Cardiac muscle cell (in vitro differentiated cells and primary cell): Measurements from ENCODE around the gene TUBGCP4. TPM values are rescaled to one million over a fixed set of nuclear protein-coding genes. Genes with fewer than 3 reads are reported as not detected.

Experiments
- DNase-seq, 2 donors: peaks; one replicate each; pipeline versions ENCODE4 v3.0.0 to v3.0.0-alpha.2; 2010 to 2017; ENCODE audit warnings: low read depth in 1 of 2, low spot score in 1 of 2
- H3K27ac ChIP-seq: fragments of 200-600 bp; sonication (generic); 2 replicates; pipeline ENCODE4 v1.5.1; 2016
- H3K27me3 ChIP-seq: fragments of 200-600 bp; sonication (generic); 2 replicates; pipeline ENCODE4 v1.6.0; 2016; ENCODE audit warnings: control low read depth
- H3K36me3 ChIP-seq: fragments of 200-600 bp; sonication (generic); 2 replicates; pipeline ENCODE4 v1.5.1; 2016; ENCODE audit warnings: control low read depth
- H3K4me1 ChIP-seq: fragments of 200-600 bp; sonication (generic); 2 replicates; pipeline ENCODE4 v1.8.1; 2017; ENCODE audit warnings: low read depth, mild to moderate bottlenecking, mixed run types
- H3K4me3 ChIP-seq: fragments of 200-600 bp; sonication (generic); 2 replicates; pipeline ENCODE4 v1.5.1; 2016; ENCODE audit warnings: mild to moderate bottlenecking
- H3K9me3 ChIP-seq: fragments of 200-600 bp; sonication (generic); 2 replicates; pipeline ENCODE4 v1.5.1; 2017; ENCODE audit warnings: low read depth, mild to moderate bottlenecking, control low read depth
- polyA plus RNA-seq: library from polyadenylated mRNA; unstranded; fragments of >200 nt; fragmentation: Nextera tagmentation; extraction: Ambion mirVana; gene quantifications from 2 replicates; pipeline ENCODE4 v1.2.1, GENCODE V29; 2016
- total RNA-seq: library from RNA; depleted of rRNA; stranded (reverse); fragments of >200 nt; gene quantifications from 2 replicates; pipeline ENCODE4 v1.2.3, GENCODE V29; 2016
- TF ChIP-seq, protein P1 (sequence below): IDR thresholded peaks from 2 replicates; pipeline ENCODE4 v1.5.1; 2012; ENCODE audit warnings: low read depth, mild to moderate bottlenecking, low read length

Gene TUBGCP4
- 7.1 and 10.7 TPM in 2 replicates for total RNA-seq
- polyA plus RNA-seq: 16.3 and 19.1 TPM in 2 replicates

DNA sequence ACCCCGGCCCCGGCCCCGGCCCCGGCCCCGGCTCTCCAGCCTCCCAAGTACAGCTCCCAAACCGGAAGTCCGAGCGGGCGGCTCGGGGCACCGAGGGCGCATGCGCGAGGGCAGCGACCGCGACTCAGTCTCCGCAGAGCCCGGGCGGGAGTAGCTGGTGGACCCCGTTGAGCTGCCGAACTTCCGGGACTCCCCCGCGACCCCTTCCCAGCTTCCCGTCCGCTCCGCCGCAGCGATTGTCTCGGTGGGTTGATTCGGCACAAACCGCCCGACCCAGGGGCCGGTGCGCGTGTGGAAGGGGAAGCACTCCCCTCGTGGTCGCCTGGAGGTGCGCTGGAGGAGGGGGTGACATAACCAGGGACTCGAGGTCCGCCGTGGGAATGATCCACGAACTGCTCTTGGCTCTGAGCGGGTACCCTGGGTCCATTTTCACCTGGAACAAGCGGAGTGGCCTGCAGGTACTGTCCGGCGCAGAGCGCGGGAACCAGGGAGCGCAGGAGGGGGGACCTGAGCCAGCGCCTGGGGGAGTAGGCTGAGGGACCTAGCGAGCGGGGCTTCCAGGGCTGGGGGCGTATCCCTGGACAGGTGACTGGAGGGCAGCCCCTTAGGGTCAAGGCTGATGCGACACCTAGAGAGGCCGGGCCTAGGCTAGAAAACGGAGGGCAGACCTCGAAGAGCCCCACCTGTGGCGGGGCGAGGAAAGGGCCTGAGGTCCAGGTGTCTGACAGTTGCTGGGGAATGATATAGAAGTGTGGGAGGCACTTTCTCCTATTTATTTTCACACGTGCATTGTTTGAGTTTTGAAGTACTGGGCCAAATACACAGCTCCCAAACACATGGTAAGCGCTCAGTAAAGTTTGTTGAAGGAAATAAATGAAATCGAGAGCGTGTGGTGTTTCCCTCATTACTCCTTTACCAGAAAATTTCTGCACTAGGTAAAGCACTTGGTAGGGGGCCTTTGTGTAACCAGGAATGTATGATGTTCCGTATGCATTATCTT lies at the start of gene TUBGCP4, which contains the start of gene ZSCAN29:
TUBGCP4 (plus strand) TSS at position 127 of the 1,000 bp plus-strand sequence; CDS start at position 381, 254 bp downstream.
ZSCAN29 (minus strand) TSS at position 69 of the 1,000 bp plus-strand sequence. CDS start 1,130 bp downstream, outside the sequence.
- Histone ChIP-seq H3K36me3 (peaks cover 1% of the 10 kb centered on the region), H3K27me3 (no peaks in the 10 kb centered on the region), H3K9me3 (no peaks in the 10 kb centered on the region), H3K27ac (peak within 1 kb of the TSS; percentile 32), H3K4me1 (peaks cover 20% of the 10 kb centered on the region), H3K4me3 (peak within 1 kb of the TSS; percentile 60)
- TF ChIP-seq, protein P1, sequence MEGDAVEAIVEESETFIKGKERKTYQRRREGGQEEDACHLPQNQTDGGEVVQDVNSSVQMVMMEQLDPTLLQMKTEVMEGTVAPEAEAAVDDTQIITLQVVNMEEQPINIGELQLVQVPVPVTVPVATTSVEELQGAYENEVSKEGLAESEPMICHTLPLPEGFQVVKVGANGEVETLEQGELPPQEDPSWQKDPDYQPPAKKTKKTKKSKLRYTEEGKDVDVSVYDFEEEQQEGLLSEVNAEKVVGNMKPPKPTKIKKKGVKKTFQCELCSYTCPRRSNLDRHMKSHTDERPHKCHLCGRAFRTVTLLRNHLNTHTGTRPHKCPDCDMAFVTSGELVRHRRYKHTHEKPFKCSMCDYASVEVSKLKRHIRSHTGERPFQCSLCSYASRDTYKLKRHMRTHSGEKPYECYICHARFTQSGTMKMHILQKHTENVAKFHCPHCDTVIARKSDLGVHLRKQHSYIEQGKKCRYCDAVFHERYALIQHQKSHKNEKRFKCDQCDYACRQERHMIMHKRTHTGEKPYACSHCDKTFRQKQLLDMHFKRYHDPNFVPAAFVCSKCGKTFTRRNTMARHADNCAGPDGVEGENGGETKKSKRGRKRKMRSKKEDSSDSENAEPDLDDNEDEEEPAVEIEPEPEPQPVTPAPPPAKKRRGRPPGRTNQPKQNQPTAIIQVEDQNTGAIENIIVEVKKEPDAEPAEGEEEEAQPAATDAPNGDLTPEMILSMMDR: peak; percentile 31
- DNase-seq: peak; percentile 81 to 92

- no peak overlapping the region for H3K4me3 ChIP-seq
- H3K9me3 ChIP-seq: no peaks in the 10 kb centered on the region
- H3K27me3 ChIP-seq: peaks cover 40% of the 10 kb centered on the region
- H3K4me1 ChIP-seq: peaks cover 9% of the 10 kb centered on the region
- no peak overlapping the region for H3K27ac ChIP-seq
- TF ChIP-seq, protein P1: no peak
- H3K36me3 ChIP-seq: no peaks in the 10 kb centered on the region
- DNase-seq: no peak
These were observed 45.7 kb upstream of the TUBGCP4 start for GRCh38 chr15:43325039-43325684.

GRCh38 chr15:43329217-43329959 lies 41.5 kb upstream of the TUBGCP4 start:
- H3K36me3 ChIP-seq: no peaks in the 10 kb centered on the region
- no peaks in the 10 kb centered on the region for H3K9me3 ChIP-seq
- H3K4me1 ChIP-seq: peaks cover 16% of the 10 kb centered on the region
- H3K27me3 ChIP-seq: peaks cover 8% of the 10 kb centered on the region
- TF ChIP-seq, protein P1: no peak
- peak overlapping the region; percentile 84 for H3K4me3 ChIP-seq
- peak overlapping the region; percentile 95 for H3K27ac ChIP-seq
- DNase-seq: peak in 1 of 2 donors; percentile 7

- peak within 1 kb of the TSS; percentile 95 for H3K27ac ChIP-seq
- H3K9me3 ChIP-seq: no peaks in the 10 kb centered on the region
These were observed 40.7 kb upstream of the TUBGCP4 start, which contains the start of gene LCMT2 for GRCh38 chr15:43329960-43330779. TSS of gene LCMT2 (minus strand) at chr15:43330573. CDS start at chr15:43330489, 84 bp downstream.

More at GRCh38 chr15:43329960-43330779, 40.7 kb upstream of the TUBGCP4 start, which contains the start of gene LCMT2:
- Histone ChIP-seq H3K27me3 (peaks cover 2% of the 10 kb centered on the region), H3K4me3 (peak within 1 kb of the TSS; percentile 84), H3K4me1 (peaks cover 16% of the 10 kb centered on the region), H3K36me3 (peaks cover 5% of the 10 kb centered on the region)
- TF ChIP-seq, protein P1: no peak
- peak; percentile 94 to 96 for DNase-seq
